Mammary epithelial cell (primary cell): ENCODE data around the gene DNAJC17.

Experiments used
- EZH2 ChIP-seq: IDR thresholded peaks from 2 replicates; pipeline ENCODE4 v1.6.1; 2012; ENCODE audit warnings: low read length, inconsistent platforms, borderline replicate concordance
- TF ChIP-seq, protein P1 (sequence below), 2 donors: IDR thresholded peaks in 1 of 2; conservative IDR thresholded peaks in 1 of 2; 2 replicates each; pipeline ENCODE4 v1.5.1; 2011 to 2012; ENCODE audit warnings: inconsistent platforms in 2 of 2, low read length in 2 of 2, mild to moderate bottlenecking in 2 of 2, control low read depth in 1 of 2, low read depth in 1 of 2; ENCODE audit not compliant: insufficient read depth in 1 of 2; ENCODE audit errors: extremely low read depth in 1 of 2

DNA sequence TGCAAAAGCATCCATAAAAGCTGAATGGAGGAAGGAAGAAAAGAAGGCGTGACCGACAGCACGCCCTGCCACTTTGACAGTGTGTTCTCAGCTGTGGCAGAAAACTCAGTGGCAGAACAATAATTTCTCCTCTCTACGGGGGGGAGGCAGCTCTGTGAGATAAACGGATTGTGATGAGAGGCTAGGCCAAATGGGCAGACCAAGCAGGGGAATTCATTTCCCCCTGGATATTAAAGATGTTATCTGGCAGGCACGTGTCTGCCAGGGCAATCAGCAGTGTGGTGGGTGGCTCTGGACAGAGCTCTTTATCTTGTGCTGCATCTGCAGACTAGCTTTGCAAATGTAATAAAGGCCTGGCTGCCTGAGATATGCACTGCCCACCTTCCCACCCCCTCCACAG, 50.3 kb downstream of the DNAJC17 start:
- TF ChIP-seq, protein P1, sequence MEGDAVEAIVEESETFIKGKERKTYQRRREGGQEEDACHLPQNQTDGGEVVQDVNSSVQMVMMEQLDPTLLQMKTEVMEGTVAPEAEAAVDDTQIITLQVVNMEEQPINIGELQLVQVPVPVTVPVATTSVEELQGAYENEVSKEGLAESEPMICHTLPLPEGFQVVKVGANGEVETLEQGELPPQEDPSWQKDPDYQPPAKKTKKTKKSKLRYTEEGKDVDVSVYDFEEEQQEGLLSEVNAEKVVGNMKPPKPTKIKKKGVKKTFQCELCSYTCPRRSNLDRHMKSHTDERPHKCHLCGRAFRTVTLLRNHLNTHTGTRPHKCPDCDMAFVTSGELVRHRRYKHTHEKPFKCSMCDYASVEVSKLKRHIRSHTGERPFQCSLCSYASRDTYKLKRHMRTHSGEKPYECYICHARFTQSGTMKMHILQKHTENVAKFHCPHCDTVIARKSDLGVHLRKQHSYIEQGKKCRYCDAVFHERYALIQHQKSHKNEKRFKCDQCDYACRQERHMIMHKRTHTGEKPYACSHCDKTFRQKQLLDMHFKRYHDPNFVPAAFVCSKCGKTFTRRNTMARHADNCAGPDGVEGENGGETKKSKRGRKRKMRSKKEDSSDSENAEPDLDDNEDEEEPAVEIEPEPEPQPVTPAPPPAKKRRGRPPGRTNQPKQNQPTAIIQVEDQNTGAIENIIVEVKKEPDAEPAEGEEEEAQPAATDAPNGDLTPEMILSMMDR (conservative IDR thresholded peaks at IDR 0.05 in 1 of 2, IDR thresholded peaks at IDR 0.05 in 1 of 2; ENCODE audit: extremely low read depth in 1 of 2, insufficient read depth in 1 of 2, low read depth in 1 of 2, low read length in 2 of 2): no peak
- TF ChIP-seq EZH2: no peak
